ENCODE measurements around the gene ADAM15. TPM values are rescaled to one million over a fixed set of nuclear protein-coding genes. Genes with fewer than 3 reads are reported as not detected.
A peak's percentile ranks its signal among the peaks of the same experiment; 100 is the strongest.

Gene ADAM15
- total and polyA plus RNA-seq, 4 donors, result 10.8 to 26.8 (median 17.5) TPM

- no peak for DNase-seq (ENCODE audit: low spot score)
- peaks cover 3 to 35% (median 14%) of the 10 kb centered on the region in 4 donors for H3K4me1 ChIP-seq (ENCODE audit: control insufficient read depth in 4 of 4, insufficient read depth in 4 of 4, low read length in 3 of 4)
- H3K9ac ChIP-seq (ENCODE audit: low read depth in 1 of 2, low read length in 2 of 2), result peak overlapping the region; percentile 96 to 97
- H3K9me3 ChIP-seq (ENCODE audit: control insufficient read depth in 4 of 4, low read length in 3 of 4), result no peaks in the 10 kb centered on the region
- H3K27me3 ChIP-seq (ENCODE audit: control insufficient read depth in 4 of 4, insufficient read depth in 4 of 4, low read length in 3 of 4), result no peaks in the 10 kb centered on the region
- 45% methylated on average over 5 of the region's 5 CpGs for whole genome bisulfite sequencing
- TF ChIP-seq GABPA (IDR thresholded peaks at IDR 0.05 in 1 of 2, conservative IDR thresholded peaks at IDR 0.05 in 1 of 2) (no peak), EGR1 (IDR thresholded peaks at IDR 0.05; ENCODE audit: low read depth in 2 of 2) (no peak), YY1 (IDR thresholded peaks at IDR 0.05) (no peak), FOXA2 (IDR thresholded peaks at IDR 0.05) (no peak), HNF4G (IDR thresholded peaks at IDR 0.05) (no peak), RAD21 (IDR thresholded peaks at IDR 0.05) (no peak), JUND (IDR thresholded peaks at IDR 0.05) (no peak), NR2F2 (IDR thresholded peaks at IDR 0.05) (no peak), REST (IDR thresholded peaks at IDR 0.05) (no peak), RXRA (IDR thresholded peaks at IDR 0.05) (no peak), SP1 (IDR thresholded peaks at IDR 0.05) (no peak), ZBTB33 (IDR thresholded peaks at IDR 0.05) (no peak), FOXA1 (IDR thresholded peaks at IDR 0.05) (no peak), HNF4A (conservative IDR thresholded peaks at IDR 0.05) (no peak)
- TF ChIP-seq, protein P1, sequence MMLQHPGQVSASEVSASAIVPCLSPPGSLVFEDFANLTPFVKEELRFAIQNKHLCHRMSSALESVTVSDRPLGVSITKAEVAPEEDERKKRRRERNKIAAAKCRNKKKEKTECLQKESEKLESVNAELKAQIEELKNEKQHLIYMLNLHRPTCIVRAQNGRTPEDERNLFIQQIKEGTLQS (IDR thresholded peaks at IDR 0.05), result no peak
- peak overlapping the region; percentile 95 to 100 for H3K27ac ChIP-seq (ENCODE audit: low read depth in 1 of 2, low read length in 2 of 2)
- H3K4me3 ChIP-seq (ENCODE audit: low read depth in 1 of 3, low read length in 3 of 3), result peak overlapping the region; percentile 5 to 35 (median 30)
- H3K36me3 ChIP-seq (ENCODE audit: control insufficient read depth in 4 of 4, insufficient read depth in 3 of 4, low read depth in 1 of 4, low read length in 3 of 4), result no peaks in the 10 kb centered on the region
Observed at GRCh38 chr1:155108296-155108695, 57.2 kb downstream of the ADAM15 start.

DNA sequence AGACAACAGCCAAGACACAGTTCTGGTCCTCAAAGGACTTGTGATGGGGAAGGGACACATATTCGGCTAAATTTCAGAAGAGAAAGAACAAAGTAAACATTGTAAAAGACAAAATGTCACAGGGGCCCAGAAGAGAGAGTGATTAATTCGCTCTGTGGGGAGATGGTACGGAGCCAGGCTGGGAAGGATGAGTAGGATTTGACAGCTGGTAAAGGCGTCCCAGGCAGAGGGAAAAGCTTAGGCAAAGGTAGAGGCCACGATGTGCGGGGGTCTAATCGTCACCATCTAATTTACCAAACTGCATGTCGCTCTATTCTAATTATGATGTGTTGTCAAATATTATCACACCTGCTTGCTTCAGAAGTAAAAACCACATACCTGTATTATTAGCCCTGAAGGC lies 59.3 kb downstream of the ADAM15 start:
- H3K27ac ChIP-seq (ENCODE audit: low read depth in 1 of 2, low read length in 2 of 2), result no peak overlapping the region
- no peak for DNase-seq (ENCODE audit: low spot score)
- peaks cover 0 to 19% (median 6%) of the 10 kb centered on the region in 4 donors for H3K4me1 ChIP-seq (ENCODE audit: control insufficient read depth in 4 of 4, insufficient read depth in 4 of 4, low read length in 3 of 4)
- H3K9me3 ChIP-seq (ENCODE audit: control insufficient read depth in 4 of 4, low read length in 3 of 4), result no peaks in the 10 kb centered on the region
- H3K27me3 ChIP-seq (ENCODE audit: control insufficient read depth in 4 of 4, insufficient read depth in 4 of 4, low read length in 3 of 4), result no peaks in the 10 kb centered on the region
- 91% methylated on average over 8 of the region's 8 CpGs for WGBS
- no peak overlapping the region for H3K9ac ChIP-seq (ENCODE audit: low read depth in 1 of 2, low read length in 2 of 2)
- no peak overlapping the region for H3K4me3 ChIP-seq (ENCODE audit: low read depth in 1 of 3, low read length in 3 of 3)
- no peaks in the 10 kb centered on the region for H3K36me3 ChIP-seq (ENCODE audit: control insufficient read depth in 4 of 4, insufficient read depth in 3 of 4, low read depth in 1 of 4, low read length in 3 of 4)
- TF ChIP-seq REST (IDR thresholded peaks at IDR 0.05) (no peak), NR2F2 (IDR thresholded peaks at IDR 0.05) (no peak), ZBTB33 (IDR thresholded peaks at IDR 0.05) (no peak), SP1 (IDR thresholded peaks at IDR 0.05) (no peak), JUND (IDR thresholded peaks at IDR 0.05) (no peak), CTCF (IDR thresholded peaks at IDR 0.05; ENCODE audit: low read depth, low read length, missing input control) (no peak), GABPA (IDR thresholded peaks at IDR 0.05 in 1 of 2, conservative IDR thresholded peaks at IDR 0.05 in 1 of 2) (no peak), HNF4A (conservative IDR thresholded peaks at IDR 0.05) (no peak), YY1 (IDR thresholded peaks at IDR 0.05) (no peak), TAF1 (conservative IDR thresholded peaks at IDR 0.05) (no peak), FOXA2 (IDR thresholded peaks at IDR 0.05) (no peak)
- TF ChIP-seq, protein P2, sequence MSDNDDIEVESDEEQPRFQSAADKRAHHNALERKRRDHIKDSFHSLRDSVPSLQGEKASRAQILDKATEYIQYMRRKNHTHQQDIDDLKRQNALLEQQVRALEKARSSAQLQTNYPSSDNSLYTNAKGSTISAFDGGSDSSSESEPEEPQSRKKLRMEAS (IDR thresholded peaks at IDR 0.05), result no peak
- TF ChIP-seq, protein P1 (IDR thresholded peaks at IDR 0.05), result no peak
